OCI-LY1 (cell line): ENCODE results near the gene CELA2B.

Experiments used
- H2AFZ ChIP-seq: fragments of 200-600 bp; sonication (generic), shearing (Covaris generic); 2 replicates; pipeline ENCODE4 v1.6.0; 2014; ENCODE audit warnings: antibody characterized with exemption, mild to moderate bottlenecking, low read length
- H3F3A ChIP-seq: fragments of 200-600 bp; sonication (generic), shearing (Covaris generic); 2 replicates; pipeline ENCODE4 v1.6.0; 2014; ENCODE audit warnings: mild to moderate bottlenecking, antibody characterized with exemption, low read length, moderate library complexity; ENCODE audit not compliant: insufficient read depth
- H3K27ac ChIP-seq: fragments of 200-600 bp; sonication (generic); 2 replicates; pipeline ENCODE4 v1.5.1; 2014; ENCODE audit warnings: low read length, mixed run types, mild to moderate bottlenecking, low read depth; ENCODE audit not compliant: poor library complexity, severe bottlenecking
- H3K27me3 ChIP-seq: fragments of 200-600 bp; sonication (generic); 2 replicates; pipeline ENCODE4 v1.6.0; 2014; ENCODE audit warnings: antibody characterized with exemption, mild to moderate bottlenecking, low read length, moderate library complexity; ENCODE audit not compliant: insufficient read depth
- H3K36me3 ChIP-seq: fragments of 200-600 bp; sonication (generic); 2 replicates; pipeline ENCODE4 v1.6.1; 2014; ENCODE audit warnings: mild to moderate bottlenecking, antibody characterized with exemption, low read length, moderate library complexity, mixed read lengths; ENCODE audit not compliant: insufficient read depth
- H3K4me1 ChIP-seq: fragments of 200-600 bp; sonication (generic); 2 replicates; pipeline ENCODE4 v1.5.1; 2014; ENCODE audit warnings: mild to moderate bottlenecking, low read length, moderate library complexity; ENCODE audit not compliant: insufficient read depth, severe bottlenecking
- H3K4me2 ChIP-seq: fragments of 200-600 bp; sonication (generic), shearing (Covaris generic); 2 replicates; pipeline ENCODE4 v1.6.1; 2014; ENCODE audit warnings: low read length
- H3K4me3 ChIP-seq: fragments of 200-600 bp; sonication (generic); 2 replicates; pipeline ENCODE4 v1.5.1; 2014; ENCODE audit warnings: low read length, low read depth, mild to moderate bottlenecking, mixed read lengths; ENCODE audit not compliant: poor library complexity, severe bottlenecking
- H3K79me2 ChIP-seq: fragments of 200-600 bp; shearing (Covaris generic); 2 replicates; pipeline ENCODE4 v1.6.1; 2016; ENCODE audit warnings: mixed run types, low read length, mixed read lengths; ENCODE audit not compliant: insufficient read depth
- H3K9ac ChIP-seq: fragments of 200-600 bp; sonication (generic), shearing (Covaris generic); 2 replicates; pipeline ENCODE4 v1.6.1; 2014; ENCODE audit warnings: mild to moderate bottlenecking, low read length, mixed read lengths
- H3K9me2 ChIP-seq: fragments of 200-600 bp; sonication (generic), shearing (Covaris generic); 2 replicates; pipeline ENCODE4 v1.6.1; 2014; ENCODE audit warnings: low read depth, mild to moderate bottlenecking, low read length, mixed read lengths
- H3K9me3 ChIP-seq: fragments of 200-600 bp; shearing (Covaris generic); 2 replicates; pipeline ENCODE4 v1.6.1; 2014; ENCODE audit warnings: low read length, mixed read lengths
- H4K20me1 ChIP-seq: fragments of 200-600 bp; sonication (generic), shearing (Covaris generic); 2 replicates; pipeline ENCODE4 v1.6.0; 2016; ENCODE audit warnings: mild to moderate bottlenecking, low read length; ENCODE audit not compliant: insufficient read depth
- CTCF ChIP-seq: fragments of 200-600 bp; sonication (generic), shearing (Covaris generic); IDR thresholded peaks from 2 replicates; pipeline ENCODE4 v1.5.1; 2017; ENCODE audit warnings: mild to moderate bottlenecking, antibody characterized with exemption, low read length, moderate library complexity, mixed read lengths
- EZH2 ChIP-seq: fragments of 200-600 bp; sonication (generic), shearing (Covaris generic); IDR thresholded peaks from 2 replicates; pipeline ENCODE4 v1.8.0; 2017; ENCODE audit warnings: borderline replicate concordance, mixed run types, mild to moderate bottlenecking, antibody characterized with exemption, low read length, moderate library complexity, mixed read lengths

The CELA2B gene

DNA sequence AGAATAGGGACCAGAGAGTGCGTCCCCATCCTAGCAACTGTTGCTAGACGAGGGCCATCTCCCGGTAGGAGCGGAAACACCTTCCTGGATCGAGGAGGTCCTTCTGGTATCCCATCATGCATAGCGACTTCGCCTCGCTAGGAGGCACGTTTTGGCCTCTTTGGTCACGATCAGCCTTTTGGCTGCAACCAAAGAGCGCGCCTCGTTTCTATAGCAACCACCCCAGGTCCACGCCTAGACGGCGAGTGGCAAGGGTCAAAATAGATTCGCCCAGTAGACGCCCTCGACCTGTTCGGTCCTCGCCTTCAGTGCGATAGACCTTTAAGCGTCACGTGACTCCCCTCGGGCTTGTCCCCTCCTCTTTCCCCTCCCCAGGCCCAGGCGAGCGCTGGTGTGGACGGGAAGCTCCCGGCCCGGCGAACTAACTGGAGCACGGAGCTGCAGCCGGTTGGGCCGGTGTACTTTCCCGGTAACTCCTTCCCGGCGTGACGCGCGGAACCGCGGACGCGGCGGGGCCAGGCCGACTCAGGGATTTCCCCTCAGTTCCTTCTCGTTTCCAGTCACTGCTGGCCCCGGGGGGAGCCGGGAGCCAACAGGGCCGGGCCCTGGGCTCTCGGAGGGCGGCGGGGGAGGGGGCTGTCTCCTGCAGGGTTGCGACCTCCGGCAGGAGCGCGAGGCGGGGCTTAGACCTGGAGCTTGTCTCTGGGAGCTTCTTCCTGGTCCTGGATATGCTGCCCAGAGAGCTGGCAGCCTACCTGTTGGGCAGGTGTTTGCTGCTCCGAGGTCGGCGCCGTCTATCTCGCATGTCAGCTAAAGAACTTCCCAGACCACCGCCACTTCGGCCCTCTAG lies 50.8 kb downstream of the CELA2B start, which contains the start of gene DNAJC16:
Gene DNAJC16, plus strand, starts transcription at position 359 of the 850 bp plus-strand sequence. CDS start 2,258 bp downstream, outside the sequence.
- H3K9ac ChIP-seq = peak within 1 kb of the TSS; percentile 80
- no peak within 1 kb of the TSS for H2AFZ ChIP-seq
- H3K9me3 ChIP-seq = no peaks in the 10 kb centered on the region
- no peaks in the 10 kb centered on the region for H3F3A ChIP-seq
- H3K27me3 ChIP-seq = no peaks in the 10 kb centered on the region
- no peak for TF ChIP-seq CTCF
- no peak for TF ChIP-seq EZH2
- H3K27ac ChIP-seq = peak within 1 kb of the TSS; percentile 75
- H4K20me1 ChIP-seq = no peaks in the 10 kb centered on the region
- peaks cover 5% of the 10 kb centered on the region; the same call in 1 of the 2 replicates for H3K79me2 ChIP-seq
- H3K9me2 ChIP-seq = no peaks in the 10 kb centered on the region
- peak within 1 kb of the TSS; percentile 77 for H3K4me3 ChIP-seq
- H3K4me2 ChIP-seq = peak within 1 kb of the TSS; percentile 86
- H3K4me1 ChIP-seq = peaks cover 30% of the 10 kb centered on the region
- no peaks in the 10 kb centered on the region for H3K36me3 ChIP-seq

- no peaks in the 10 kb centered on the region for H3F3A ChIP-seq
- TF ChIP-seq EZH2 = no peak
- no peak for TF ChIP-seq CTCF
- H3K4me2 ChIP-seq = no peak overlapping the region
- H4K20me1 ChIP-seq = no peaks in the 10 kb centered on the region
- no peak overlapping the region for H3K27ac ChIP-seq
- H3K4me1 ChIP-seq = peaks cover 15% of the 10 kb centered on the region
- H3K79me2 ChIP-seq = peaks cover 5% of the 10 kb centered on the region; the same call in 1 of the 2 replicates
- no peak overlapping the region for H3K4me3 ChIP-seq
- H3K9me2 ChIP-seq = no peaks in the 10 kb centered on the region
- H3K27me3 ChIP-seq = no peaks in the 10 kb centered on the region
- no peak overlapping the region for H3K9ac ChIP-seq
- H3K9me3 ChIP-seq = no peaks in the 10 kb centered on the region
- peaks cover 5% of the 10 kb centered on the region for H3K36me3 ChIP-seq
- no peak overlapping the region for H2AFZ ChIP-seq
Measured at GRCh38 chr1:15531003-15531402, 55.1 kb downstream of the CELA2B start.

- no peaks in the 10 kb centered on the region for H3K9me3 ChIP-seq
- peaks cover 11% of the 10 kb centered on the region for H3K36me3 ChIP-seq
- H2AFZ ChIP-seq = no peak overlapping the region
- no peaks in the 10 kb centered on the region for H3K27me3 ChIP-seq
- no peak overlapping the region for H3K9ac ChIP-seq
- H3K4me1 ChIP-seq = peaks cover 12% of the 10 kb centered on the region
- H3K27ac ChIP-seq = no peak overlapping the region
- H3K9me2 ChIP-seq = no peaks in the 10 kb centered on the region
- no peaks in the 10 kb centered on the region for H3F3A ChIP-seq
- H3K4me2 ChIP-seq = no peak overlapping the region
- H4K20me1 ChIP-seq = no peaks in the 10 kb centered on the region
- H3K79me2 ChIP-seq = peaks cover 5% of the 10 kb centered on the region; the same call in 1 of the 2 replicates
- TF ChIP-seq EZH2 (no peak), CTCF (no peak)
- H3K4me3 ChIP-seq = no peak overlapping the region
Measured at GRCh38 chr1:15531682-15532081, 55.8 kb downstream of the CELA2B start.
